ENCODE measurements around the gene VTI1A.

- TF ChIP-seq GATA1 (IDR thresholded peaks at IDR 0.05; ENCODE audit: low read depth, low read length) (no peak), POLR2A (IDR thresholded peaks at IDR 0.05; ENCODE audit: low read length) (no peak)
Measured at GRCh38 chr10:112490545-112490944, 43.5 kb downstream of the VTI1A start.

Data from erythroblast (primary cell).